Occipital lobe (tissue), 2 donors: ENCODE results near the gene ASIC4. TPM values are rescaled to one million over a fixed set of nuclear protein-coding genes. Genes with fewer than 3 reads are reported as not detected.

Experiments used
- DNase-seq: peaks from one replicate; lab custom pipeline; 2025; lab: John Stamatoyannopoulos, UW
- total RNA-seq: library from RNA; depleted of rRNA; stranded (reverse); fragments of >200 nt; gene quantifications from one replicate; pipeline ENCODE4 v1.2.3, GENCODE V29; 2014

The ASIC4 gene
- total RNA-seq, 1 donor from 2014 or later = 8.3 TPM

- no peak for DNase-seq
Measured at GRCh38 chr2:219480004-219480403, 34.3 kb upstream of the ASIC4 start.

- DNase-seq = no peak
Measured at GRCh38 chr2:219482674-219483405, 31.4 kb upstream of the ASIC4 start.

GRCh38 chr2:219483451-219484342 is 30.6 kb upstream of the ASIC4 start:
- DNase-seq = no peak

GRCh38 chr2:219484343-219485200 is 29.7 kb upstream of the ASIC4 start:
- no peak for DNase-seq

- no peak for DNase-seq
Measured at GRCh38 chr2:219485201-219485580, 29.1 kb upstream of the ASIC4 start.

DNA sequence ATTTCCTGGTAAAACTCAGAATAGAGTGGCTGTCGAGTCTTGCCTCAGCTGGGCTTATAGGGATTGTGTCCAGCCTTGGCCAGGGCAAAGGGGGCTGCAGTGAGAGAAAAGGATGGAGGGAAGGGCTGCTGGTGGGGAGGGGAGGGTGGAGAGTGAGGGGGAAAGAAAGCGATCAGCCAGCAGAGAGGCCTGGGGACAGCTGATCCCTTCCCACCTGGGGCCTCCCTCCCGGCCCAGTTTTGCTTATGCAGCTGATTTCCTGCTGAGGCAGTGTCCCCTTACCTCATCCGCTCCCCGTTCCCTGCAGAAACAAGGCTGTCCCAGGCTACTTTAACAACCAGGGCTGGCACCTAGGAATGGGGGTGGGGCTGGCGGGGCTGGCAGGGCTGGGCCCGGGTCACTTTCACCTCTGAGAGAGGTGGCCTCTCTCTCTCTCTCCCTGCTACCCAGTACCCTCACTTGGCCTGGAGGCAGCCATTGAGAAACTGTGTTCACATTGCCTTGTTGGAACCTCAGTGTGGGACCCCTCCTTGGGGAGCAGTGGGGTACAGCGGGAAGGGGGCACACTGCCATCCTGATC is 27.8 kb upstream of the ASIC4 start:
- no peak for DNase-seq

DNA sequence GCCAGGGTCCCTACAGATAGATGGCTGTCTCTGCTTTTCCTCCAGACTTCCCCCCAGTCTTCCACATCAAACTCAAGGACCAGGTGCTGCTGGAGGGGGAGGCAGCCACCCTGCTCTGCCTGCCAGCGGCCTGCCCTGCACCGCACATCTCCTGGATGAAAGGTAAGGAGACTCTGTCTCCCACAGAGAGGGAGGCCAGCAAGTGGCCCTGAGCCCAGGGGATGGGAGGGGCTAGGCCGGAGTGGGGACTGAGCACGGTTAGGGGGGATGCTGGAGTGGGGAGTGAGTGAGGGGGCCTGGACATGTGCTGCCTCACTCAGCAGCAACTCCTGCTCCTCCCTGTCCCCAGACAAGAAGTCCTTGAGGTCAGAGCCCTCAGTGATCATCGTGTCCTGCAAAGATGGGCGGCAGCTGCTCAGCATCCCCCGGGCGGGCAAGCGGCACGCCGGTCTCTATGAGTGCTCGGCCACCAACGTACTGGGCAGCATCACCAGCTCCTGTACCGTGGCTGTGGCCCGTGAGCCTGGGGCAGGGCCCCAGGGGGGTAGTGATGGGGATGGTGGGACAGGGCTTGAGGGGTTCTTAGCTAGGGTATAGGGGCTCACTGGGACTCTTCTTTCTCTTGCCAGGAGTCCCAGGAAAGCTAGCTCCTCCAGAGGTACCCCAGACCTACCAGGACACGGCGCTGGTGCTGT is 26.0 kb upstream of the ASIC4 start:
- DNase-seq = no peak

- DNase-seq = no peak
Measured at GRCh38 chr2:219488844-219489194, 25.5 kb upstream of the ASIC4 start.

DNA sequence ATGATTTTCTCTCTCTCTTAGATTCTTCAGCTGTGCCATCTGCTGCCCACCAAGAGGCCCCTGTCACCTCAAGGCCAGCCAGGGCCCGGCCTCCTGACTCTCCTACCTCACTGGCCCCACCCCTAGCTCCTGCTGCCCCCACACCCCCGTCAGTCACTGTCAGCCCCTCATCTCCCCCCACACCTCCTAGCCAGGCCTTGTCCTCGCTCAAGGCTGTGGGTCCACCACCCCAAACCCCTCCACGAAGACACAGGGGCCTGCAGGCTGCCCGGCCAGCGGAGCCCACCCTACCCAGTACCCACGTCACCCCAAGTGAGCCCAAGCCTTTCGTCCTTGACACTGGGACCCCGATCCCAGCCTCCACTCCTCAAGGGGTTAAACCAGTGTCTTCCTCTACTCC is 25.0 kb upstream of the ASIC4 start:
- DNase-seq = no peak

- no peak for DNase-seq
Measured at GRCh38 chr2:219490186-219490585, 24.1 kb upstream of the ASIC4 start.

- DNase-seq = no peak
Measured at GRCh38 chr2:219490600-219491130, 23.6 kb upstream of the ASIC4 start.

- no peak for DNase-seq
Measured at GRCh38 chr2:219491278-219491963, 22.9 kb upstream of the ASIC4 start.

- no peak for DNase-seq
Measured at GRCh38 chr2:219492575-219492974, 21.7 kb upstream of the ASIC4 start.

GRCh38 chr2:219493086-219493485 is 21.2 kb upstream of the ASIC4 start:
- no peak for DNase-seq

DNA sequence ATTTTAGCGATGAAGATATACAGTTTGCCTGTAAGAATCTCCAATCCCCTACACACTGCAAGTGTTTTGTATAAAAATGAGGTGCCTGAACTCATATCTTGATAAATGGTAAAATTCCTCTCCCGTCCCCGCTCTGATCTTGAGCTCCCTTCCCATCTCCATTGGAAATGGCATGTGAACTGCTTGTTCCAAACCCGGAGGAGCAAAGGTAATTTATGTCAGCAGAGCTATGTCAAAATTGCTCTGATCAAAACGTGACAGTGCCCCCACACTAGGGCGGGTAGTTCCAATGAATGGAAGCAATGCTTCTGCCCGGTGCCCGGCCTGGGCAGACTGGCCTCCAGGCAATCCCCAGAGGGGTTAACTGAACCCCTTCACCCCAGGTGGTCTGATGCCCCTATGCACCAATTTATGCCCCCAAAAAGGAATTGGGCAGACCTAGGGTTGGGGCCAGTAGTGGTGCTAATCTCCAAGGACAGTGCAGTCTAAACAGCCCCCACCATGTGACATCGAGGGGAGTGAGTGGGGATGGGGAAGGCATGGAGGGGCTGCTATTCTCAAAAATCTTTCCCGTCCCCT is 19.2 kb upstream of the ASIC4 start:
- DNase-seq = no peak

DNA sequence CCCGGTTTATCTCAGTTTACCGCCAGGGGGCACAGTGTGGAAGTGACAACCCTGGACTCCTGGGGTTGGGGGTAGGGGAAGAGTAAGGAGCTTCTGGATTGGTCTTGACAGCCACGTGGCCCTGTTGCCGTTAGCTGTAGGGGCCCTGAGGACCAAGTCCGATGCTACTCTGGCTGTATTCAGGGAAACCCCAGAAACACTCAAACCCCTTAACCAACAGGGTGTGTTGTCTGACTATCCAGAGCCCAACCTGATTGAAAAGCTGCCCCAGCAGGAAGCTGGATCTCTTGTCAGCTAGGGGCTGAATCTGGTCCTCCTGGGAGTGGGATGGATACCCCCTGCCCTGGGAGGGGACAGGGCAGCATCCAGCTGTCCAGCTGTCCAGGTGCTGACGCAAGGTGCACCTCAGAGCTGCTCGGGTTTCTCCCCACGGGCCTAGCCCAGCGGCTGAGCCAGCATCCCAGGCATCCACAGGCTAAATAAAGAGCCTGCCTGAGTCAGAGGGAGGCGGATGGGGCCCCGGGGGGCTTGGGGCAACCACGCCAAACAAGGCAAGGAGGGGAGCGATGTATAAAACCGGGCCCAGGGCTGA is 18.7 kb upstream of the ASIC4 start:
- no peak for DNase-seq

GRCh38 chr2:219496247-219496824 is 17.9 kb upstream of the ASIC4 start:
- no peak for DNase-seq

- DNase-seq = no peak
Measured at GRCh38 chr2:219496825-219497494, 17.3 kb upstream of the ASIC4 start.
